Measurements from ENCODE around the gene DPEP1.

DNA sequence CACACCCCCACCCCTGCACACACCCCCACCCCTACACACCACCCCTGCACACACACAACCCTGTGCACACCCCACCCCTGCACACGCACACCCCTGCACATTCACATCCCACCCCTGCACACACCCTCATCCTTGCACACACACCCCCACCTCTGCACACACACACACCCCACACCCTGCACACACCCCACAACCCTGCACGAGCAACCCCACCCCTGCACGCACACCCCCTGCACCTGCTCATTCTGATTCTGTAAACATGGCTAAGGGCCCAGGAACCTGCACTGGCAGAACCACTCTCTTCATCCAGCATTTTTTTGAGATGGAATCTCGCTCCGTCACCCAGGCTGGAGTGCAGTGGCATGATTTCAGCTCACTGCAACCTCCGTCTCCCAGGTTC, 25.9 kb downstream of the DPEP1 start:
- TF ChIP-seq CTCF (IDR thresholded peaks at IDR 0.05) (no peak), EZH2 (IDR thresholded peaks at IDR 0.05) (no peak), EZH2phosphoT487 (IDR thresholded peaks at IDR 0.05) (no peak)
